ENCODE results near the gene GIT1.

DNA sequence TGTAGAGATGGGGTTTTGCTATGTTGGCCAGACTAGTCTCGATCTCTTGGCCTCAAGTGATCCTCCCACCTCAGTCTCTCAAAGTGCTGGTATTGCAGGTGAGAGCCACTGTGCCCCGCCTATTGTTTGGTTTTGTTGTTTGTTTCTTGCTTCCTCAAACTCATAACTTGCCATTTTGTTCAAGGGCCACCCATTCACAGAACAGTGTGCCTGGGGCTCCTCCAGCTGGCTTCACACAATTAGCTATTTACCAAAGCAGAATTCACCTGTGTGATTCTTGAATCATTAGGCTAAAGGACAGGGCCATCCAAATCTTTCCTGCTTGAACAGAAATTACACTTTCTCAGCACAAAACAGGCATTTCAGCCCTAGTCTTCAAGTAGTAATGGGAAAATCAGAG is 29.8 kb downstream of the GIT1 start:
- TF ChIP-seq, protein P1, sequence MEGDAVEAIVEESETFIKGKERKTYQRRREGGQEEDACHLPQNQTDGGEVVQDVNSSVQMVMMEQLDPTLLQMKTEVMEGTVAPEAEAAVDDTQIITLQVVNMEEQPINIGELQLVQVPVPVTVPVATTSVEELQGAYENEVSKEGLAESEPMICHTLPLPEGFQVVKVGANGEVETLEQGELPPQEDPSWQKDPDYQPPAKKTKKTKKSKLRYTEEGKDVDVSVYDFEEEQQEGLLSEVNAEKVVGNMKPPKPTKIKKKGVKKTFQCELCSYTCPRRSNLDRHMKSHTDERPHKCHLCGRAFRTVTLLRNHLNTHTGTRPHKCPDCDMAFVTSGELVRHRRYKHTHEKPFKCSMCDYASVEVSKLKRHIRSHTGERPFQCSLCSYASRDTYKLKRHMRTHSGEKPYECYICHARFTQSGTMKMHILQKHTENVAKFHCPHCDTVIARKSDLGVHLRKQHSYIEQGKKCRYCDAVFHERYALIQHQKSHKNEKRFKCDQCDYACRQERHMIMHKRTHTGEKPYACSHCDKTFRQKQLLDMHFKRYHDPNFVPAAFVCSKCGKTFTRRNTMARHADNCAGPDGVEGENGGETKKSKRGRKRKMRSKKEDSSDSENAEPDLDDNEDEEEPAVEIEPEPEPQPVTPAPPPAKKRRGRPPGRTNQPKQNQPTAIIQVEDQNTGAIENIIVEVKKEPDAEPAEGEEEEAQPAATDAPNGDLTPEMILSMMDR (IDR thresholded peaks at IDR 0.05 in 2 of 3, conservative IDR thresholded peaks at IDR 0.05 in 1 of 3; ENCODE audit: insufficient read depth in 2 of 3, low read depth in 1 of 3, low read length in 3 of 3): no peak
- TF ChIP-seq ZNF644 (tag; IDR thresholded peaks at IDR 0.05; ENCODE audit: low read depth) (no peak), MAFK (IDR thresholded peaks at IDR 0.05; ENCODE audit: low read length) (no peak), SMC3 (conservative IDR thresholded peaks at IDR 0.05; ENCODE audit: insufficient read depth, low read depth, low read length) (no peak), SUPT5H (IDR thresholded peaks at IDR 0.05) (no peak), REST (IDR thresholded peaks at IDR 0.05; ENCODE audit: borderline replicate concordance) (no peak), REST (CRISPR knock-in tag; IDR thresholded peaks at IDR 0.05; ENCODE audit: low read depth) (no peak), CEBPB (tag; IDR thresholded peaks at IDR 0.05) (no peak), RB1 (IDR thresholded peaks at IDR 0.05; ENCODE audit: low read depth) (no peak), SIN3B (IDR thresholded peaks at IDR 0.05; ENCODE audit: low read depth) (no peak), RFX1 (IDR thresholded peaks at IDR 0.05) (no peak)

Measured in K562 (cell line).